HAP-1 (cell line): ENCODE data around the gene ZDBF2.
"Not testable (repeated sequence)": the region's sequence is repeated elsewhere in the genome, so short reads cannot be mapped to it uniquely, and the experiment has no call there.

Source experiments
- DNase-seq, 2 experiments: peaks; one replicate each; pipeline ENCODE4 v3.0.0-alpha.2; 2016 to 2020; ENCODE audit warnings: low spot score in 2 of 2
- H3K27me3 ChIP-seq: fragments of 250-450 bp; sonication (Bioruptor Pico); 2 replicates; pipeline ENCODE4 v1.5.1; 2020; ENCODE audit warnings: low read depth, mild to moderate bottlenecking, moderate library complexity
- H3K36me3 ChIP-seq: fragments of 250-450 bp; sonication (Bioruptor Pico); replicated peaks from 2 replicates; pipeline ENCODE4 v1.5.1; 2020; ENCODE audit warnings: mild to moderate bottlenecking
- H3K4me1 ChIP-seq: fragments of 250-450 bp; sonication (Bioruptor Pico); 2 replicates; pipeline ENCODE4 v1.5.1; 2020; ENCODE audit warnings: mild to moderate bottlenecking
- H3K4me3 ChIP-seq: fragments of 250-450 bp; sonication (Bioruptor Pico); 2 replicates; pipeline ENCODE4 v1.5.1; 2020; ENCODE audit warnings: mild to moderate bottlenecking, moderate library complexity
- H3K9me3 ChIP-seq: fragments of 250-450 bp; sonication (Bioruptor Pico); 2 replicates; pipeline ENCODE4 v1.5.1; 2020; ENCODE audit warnings: mild to moderate bottlenecking, moderate library complexity
- in situ Hi-C: fragments of 300-500 bp; cut with MboI; formaldehyde crosslinking; loops from 3 replicates; pipeline ENCODE4 v1.14.3; 2020; ENCODE audit warnings: low sequenced_read_pairs, inconsistent platforms, mixed read lengths

The ZDBF2 gene

DNA sequence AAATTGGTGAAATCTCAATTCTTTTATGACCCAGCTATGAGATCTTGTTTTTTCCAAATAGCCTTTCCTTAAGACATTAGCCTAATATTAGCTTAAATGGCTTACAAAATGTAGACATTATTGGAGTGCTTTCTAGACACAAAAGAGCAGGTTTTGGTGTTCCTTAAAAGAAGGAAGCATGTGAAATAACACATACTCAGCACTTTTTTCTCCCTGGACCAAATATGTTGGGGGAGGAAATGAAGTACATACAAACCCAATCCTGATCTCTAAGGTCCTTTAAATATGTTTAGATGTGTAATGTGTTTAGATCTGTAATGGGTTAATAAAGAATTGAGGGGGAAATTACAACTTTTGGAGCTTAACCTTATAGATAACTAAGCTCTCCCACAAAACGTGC, 3.4 kb upstream of the ZDBF2 start:
- Histone ChIP-seq H3K4me1 (peaks cover 6% of the 10 kb centered on the region), H3K36me3 (no peaks in the 10 kb centered on the region), H3K4me3 (no peak overlapping the region), H3K27me3 (peaks cover 6% of the 10 kb centered on the region; the same call in 1 of the 2 replicates), H3K9me3 (no peaks in the 10 kb centered on the region)
- no peak for DNase-seq
- in situ Hi-C loops, result no loop called here

DNA sequence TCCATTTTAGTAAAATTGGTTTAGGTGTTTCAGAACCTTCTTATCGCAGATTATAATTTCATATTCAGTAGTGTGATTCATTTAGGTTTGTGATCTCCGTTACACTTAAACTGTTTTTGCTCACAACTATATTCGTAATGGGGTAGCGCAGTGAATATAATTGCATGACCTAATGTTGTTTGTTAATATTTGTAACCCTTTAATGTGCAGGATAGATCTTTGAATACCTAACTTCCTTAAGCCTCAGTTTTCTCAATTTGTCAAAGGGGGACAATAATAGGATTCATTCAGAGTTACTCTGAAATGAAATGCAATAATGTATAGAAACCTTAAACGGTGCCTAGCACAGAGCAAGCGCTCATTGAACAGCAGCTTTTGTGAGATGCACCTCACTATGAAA, 558 bp upstream of the ZDBF2 start:
- DNase-seq, result no peak
- Histone ChIP-seq H3K9me3 (no peaks in the 10 kb centered on the region), H3K27me3 (peaks cover 6% of the 10 kb centered on the region; the same call in 1 of the 2 replicates), H3K36me3 (no peaks in the 10 kb centered on the region), H3K4me1 (peaks cover 15% of the 10 kb centered on the region), H3K4me3 (peak overlapping the region; percentile 66)
- in situ Hi-C loops, result no loop called here

- peaks cover 6% of the 10 kb centered on the region; the same call in 1 of the 2 replicates for H3K27me3 ChIP-seq
- H3K4me1 ChIP-seq, result peaks cover 15% of the 10 kb centered on the region
- peak overlapping the region; percentile 66 for H3K4me3 ChIP-seq
- peak; percentile 65 to 74 for DNase-seq
- no peaks in the 10 kb centered on the region for H3K9me3 ChIP-seq
- no peaks in the 10 kb centered on the region for H3K36me3 ChIP-seq
- in situ Hi-C loops, result no loop called here
Observed at GRCh38 chr2:206275312-206276055, 1.0 kb downstream of the ZDBF2 start.

DNA sequence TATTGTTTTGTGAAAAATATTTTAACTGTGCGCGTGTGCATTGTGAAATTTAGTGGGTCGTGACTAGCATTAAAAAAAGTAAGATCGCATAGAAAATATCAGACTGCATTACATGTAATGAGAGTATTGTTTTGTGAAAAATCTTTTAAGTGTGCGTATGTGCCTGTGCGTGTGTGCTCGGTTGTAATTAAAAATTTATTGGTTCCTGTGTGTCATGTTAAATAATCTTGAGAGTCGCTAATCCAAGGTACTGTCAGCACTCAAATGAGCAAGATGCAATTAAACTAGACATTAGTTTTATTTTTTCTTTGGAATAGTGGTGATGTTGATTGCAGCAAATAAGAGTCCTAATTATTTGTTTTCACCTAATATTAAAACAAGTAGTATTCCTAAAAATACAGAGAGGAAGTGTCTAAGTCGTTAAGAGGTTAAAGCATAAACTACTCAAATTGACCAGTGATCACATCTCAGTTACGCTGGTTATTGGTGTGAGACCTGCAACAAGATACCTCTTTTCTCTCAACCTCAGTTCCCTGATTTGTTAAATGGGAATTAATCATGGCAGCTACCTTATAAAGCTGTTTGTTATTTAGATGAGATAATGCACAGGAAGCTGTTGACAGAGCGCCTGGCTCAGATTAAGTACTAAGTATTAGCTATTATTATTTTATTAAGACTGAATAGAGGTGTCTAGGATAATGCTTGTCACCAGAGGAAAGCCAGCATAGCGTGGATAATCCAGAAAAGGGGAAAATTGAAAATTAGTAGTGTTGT, 1.9 kb downstream of the ZDBF2 start:
- in situ Hi-C loops, result no loop called here
- no peaks in the 10 kb centered on the region for H3K36me3 ChIP-seq
- H3K27me3 ChIP-seq, result peaks cover 6% of the 10 kb centered on the region; the same call in 1 of the 2 replicates
- H3K4me1 ChIP-seq, result peaks cover 15% of the 10 kb centered on the region
- no peaks in the 10 kb centered on the region for H3K9me3 ChIP-seq
- DNase-seq, result peak in 1 of 2 experiments; percentile 37
- peak overlapping the region; percentile 66 for H3K4me3 ChIP-seq

DNA sequence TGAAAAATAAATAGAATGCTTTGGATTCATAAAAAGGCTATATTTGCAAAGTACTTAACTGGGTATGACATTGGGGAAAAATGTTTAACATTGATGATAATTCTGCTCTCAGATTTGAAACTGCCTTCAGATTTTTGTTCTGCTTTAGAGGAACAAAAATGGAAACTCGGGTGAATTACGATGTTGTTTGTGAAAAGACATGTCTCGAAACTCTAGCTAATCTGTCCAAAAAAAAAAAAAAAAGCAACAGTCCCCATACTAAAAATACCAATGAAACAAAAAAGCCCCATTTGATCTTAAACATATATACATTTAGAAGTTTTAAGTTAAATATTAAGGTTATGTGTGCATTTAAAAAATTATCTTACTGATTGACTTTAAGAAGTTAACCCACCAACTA, 3.0 kb downstream of the ZDBF2 start:
- Histone ChIP-seq H3K4me1 (peaks cover 15% of the 10 kb centered on the region), H3K27me3 (peaks cover 6% of the 10 kb centered on the region; the same call in 1 of the 2 replicates), H3K36me3 (peaks cover 2% of the 10 kb centered on the region), H3K4me3 (no peak overlapping the region), H3K9me3 (no peaks in the 10 kb centered on the region)
- no peak for DNase-seq
- in situ Hi-C loops, result no loop called here

GRCh38 chr2:206282746-206283145, 8.3 kb downstream of the ZDBF2 start:
- Histone ChIP-seq H3K4me3 (no peak overlapping the region), H3K36me3 (peaks cover 11% of the 10 kb centered on the region), H3K4me1 (no peaks in the 10 kb centered on the region), H3K27me3 (no peaks in the 10 kb centered on the region), H3K9me3 (peaks cover 6% of the 10 kb centered on the region; the same call in 1 of the 2 replicates)
- in situ Hi-C loops, result no loop called here
- DNase-seq, result no peak

DNA sequence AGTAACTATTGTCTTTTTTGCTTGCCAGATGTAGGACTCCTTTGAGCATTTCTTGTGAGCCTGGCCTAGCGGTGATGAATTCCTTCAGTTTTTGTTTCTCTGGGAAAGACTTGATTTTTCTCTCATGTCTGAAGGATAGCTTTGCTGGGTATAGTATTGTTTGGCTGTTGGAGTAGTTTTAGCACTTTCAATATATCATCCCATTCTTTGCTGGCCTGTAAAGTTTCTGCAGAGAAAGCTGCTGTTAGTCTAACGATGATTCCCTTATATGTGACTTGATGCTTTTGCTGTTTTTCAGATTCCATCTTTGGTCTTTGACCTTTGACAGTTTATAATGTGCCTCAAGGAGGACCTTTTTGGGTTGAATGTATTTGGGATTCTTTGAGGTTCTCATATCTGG, 12.7 kb downstream of the ZDBF2 start:
- Histone ChIP-seq H3K36me3 (peaks cover 11% of the 10 kb centered on the region), H3K9me3 (peaks cover 9% of the 10 kb centered on the region; the same call in 1 of the 2 replicates), H3K4me3 (no peak overlapping the region), H3K27me3 (no peaks in the 10 kb centered on the region), H3K4me1 (no peaks in the 10 kb centered on the region)
- DNase-seq, result no peak
- in situ Hi-C loops, result no loop called here

DNA sequence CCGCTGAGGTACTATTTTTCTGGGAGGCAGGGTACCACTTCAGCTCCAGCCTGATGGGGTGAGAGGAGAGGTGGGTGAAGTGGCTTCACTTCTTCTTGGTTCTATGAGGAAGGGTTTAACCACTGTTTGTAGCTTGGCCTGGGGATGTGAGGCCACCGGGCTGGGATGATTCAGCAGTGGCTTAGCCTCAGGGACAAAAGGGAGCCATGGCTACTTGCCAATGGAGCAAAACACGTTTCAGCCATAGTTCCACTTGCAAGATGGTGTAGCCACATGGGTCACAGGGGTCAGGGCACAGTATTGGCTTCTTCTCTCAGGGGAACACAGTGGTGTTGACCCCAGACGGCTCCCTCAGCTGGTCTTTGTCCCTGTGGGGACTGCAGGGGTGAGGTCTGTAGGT, 14.9 kb downstream of the ZDBF2 start:
- in situ Hi-C loops, result no loop called here
- no peak for DNase-seq
- Histone ChIP-seq H3K9me3 (peaks cover 9% of the 10 kb centered on the region; the same call in 1 of the 2 replicates), H3K27me3 (no peaks in the 10 kb centered on the region), H3K4me1 (peaks cover 5% of the 10 kb centered on the region; the same call in 1 of the 2 replicates), H3K36me3 (peaks cover 4% of the 10 kb centered on the region; the same call in 1 of the 2 replicates), H3K4me3 (no peak overlapping the region)

- H3K36me3 ChIP-seq, result no peaks in the 10 kb centered on the region
- H3K4me1 ChIP-seq, result peaks cover 14% of the 10 kb centered on the region
- no peak overlapping the region for H3K4me3 ChIP-seq
- no peak for DNase-seq
- in situ Hi-C loops, result no loop called here
- no peaks in the 10 kb centered on the region for H3K27me3 ChIP-seq
- H3K9me3 ChIP-seq, result no peaks in the 10 kb centered on the region
Observed at GRCh38 chr2:206296128-206296527, 21.7 kb downstream of the ZDBF2 start.

- H3K36me3 ChIP-seq, in situ Hi-C loops, H3K4me3 ChIP-seq, H3K9me3 ChIP-seq, H3K4me1 ChIP-seq, H3K27me3 ChIP-seq, DNase-seq: not testable (repeated sequence)
Observed at GRCh38 chr2:206299608-206300007, 25.1 kb downstream of the ZDBF2 start.

- no peak overlapping the region for H3K4me3 ChIP-seq
- no peaks in the 10 kb centered on the region for H3K9me3 ChIP-seq
- in situ Hi-C loops, result no loop called here
- H3K27me3 ChIP-seq, result no peaks in the 10 kb centered on the region
- no peaks in the 10 kb centered on the region for H3K4me1 ChIP-seq
- H3K36me3 ChIP-seq, result peaks cover 6% of the 10 kb centered on the region; the same call in 1 of the 2 replicates
- no peak for DNase-seq
Observed at GRCh38 chr2:206305523-206306245, 31.2 kb downstream of the ZDBF2 start.

DNA sequence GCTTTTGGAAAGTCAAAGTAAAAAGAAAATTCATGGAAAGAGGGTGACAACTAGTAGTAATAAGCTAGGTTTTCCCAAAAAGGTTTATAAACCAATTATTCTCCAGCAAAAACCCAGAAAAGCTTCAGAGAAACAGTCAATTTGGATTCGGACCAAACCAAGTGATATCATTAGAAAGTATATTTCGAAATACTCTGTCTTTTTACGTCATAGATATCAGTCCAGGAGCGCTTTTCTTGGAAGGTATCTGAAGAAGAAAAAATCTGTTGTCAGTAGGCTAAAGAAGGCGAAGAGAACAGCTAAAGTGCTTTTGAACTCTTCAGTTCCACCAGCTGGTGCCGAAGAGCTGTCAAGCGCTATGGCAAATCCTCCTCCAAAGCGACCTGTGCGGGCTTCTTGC, 36.6 kb downstream of the ZDBF2 start:
- no peak overlapping the region for H3K4me3 ChIP-seq
- H3K9me3 ChIP-seq, result no peaks in the 10 kb centered on the region
- no peaks in the 10 kb centered on the region for H3K27me3 ChIP-seq
- DNase-seq, result no peak
- no peaks in the 10 kb centered on the region for H3K36me3 ChIP-seq
- in situ Hi-C loops, result no loop called here
- H3K4me1 ChIP-seq, result no peaks in the 10 kb centered on the region

DNA sequence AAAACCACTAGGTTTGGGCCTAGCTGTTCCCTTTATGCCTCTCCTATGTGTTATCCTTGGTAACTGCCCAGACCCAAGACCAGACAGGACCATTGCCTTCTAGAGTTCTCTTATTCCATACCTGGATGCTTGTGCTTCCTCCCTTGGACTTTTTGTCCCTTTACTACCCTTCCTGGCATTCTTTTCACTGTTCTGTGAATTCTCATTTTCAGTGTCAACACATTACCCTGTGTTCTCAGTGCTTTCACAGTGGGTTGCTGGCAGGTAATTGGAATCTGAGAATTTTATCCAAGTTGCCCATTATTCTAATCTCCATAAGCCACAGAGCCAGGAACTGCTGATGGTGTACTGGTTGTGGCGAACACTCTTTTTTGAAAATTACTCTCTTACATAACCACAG, 41.7 kb downstream of the ZDBF2 start:
- Histone ChIP-seq H3K9me3 (no peaks in the 10 kb centered on the region), H3K27me3 (no peaks in the 10 kb centered on the region), H3K4me1 (no peaks in the 10 kb centered on the region), H3K4me3 (no peak overlapping the region), H3K36me3 (no peaks in the 10 kb centered on the region)
- in situ Hi-C loops, result no loop called here
- no peak for DNase-seq
